IMR-90 (cell line): ENCODE measurements around the gene ITGB2. TPM values are rescaled to one million over a fixed set of nuclear protein-coding genes. Genes with fewer than 3 reads are reported as not detected.

Experiments
- ATAC-seq: fragments of 200-7000 bp; cut with Tn5 transposase; 2 replicates; pipeline ENCODE4 v1.9.1; 2020; ENCODE audit warnings: low read depth, mild to moderate bottlenecking, moderate library complexity
- BruUV-seq: library from RNA; stranded (reverse); fragments of 400-500 nt; replicated peaks from 2 replicates; lab custom pipeline; 2021; lab: Mats Ljungman, UMichigan
- CTCF ChIA-PET: fragments of 300-600 bp; formaldehyde crosslinking; extraction: SDS; loops from one replicate; lab custom pipeline; 2021; ENCODE audit warnings: antibody characterized with exemption; lab: Yijun Ruan, JAX
- POLR2A ChIA-PET: fragments of 300-600 bp; sonication (Branson Sonifier 250); formaldehyde crosslinking; loops from one replicate; lab custom pipeline; 2022; ENCODE audit warnings: antibody characterized with exemption; ENCODE audit not compliant: unreplicated experiment; lab: Charles Lee
- DNase-seq: peaks from one replicate; pipeline ENCODE4 v3.0.0; 2013
- H2AFZ ChIP-seq: replicated peaks from 2 replicates; pipeline ENCODE3; 2013; ENCODE audit warnings: low read length, mild to moderate bottlenecking; ENCODE audit not compliant: poor library complexity
- H2AK5ac ChIP-seq: 2 replicates; pipeline ENCODE4 v1.6.1; 2013; ENCODE audit warnings: low read depth, low read length, inconsistent platforms
- H2AK9ac ChIP-seq: replicated peaks from 2 replicates; pipeline ENCODE3; 2013; ENCODE audit warnings: mild to moderate bottlenecking, low read depth, low read length, moderate library complexity; ENCODE audit not compliant: poor library complexity
- H2BK120ac ChIP-seq: 2 replicates; pipeline ENCODE4 v1.6.1; 2013; ENCODE audit warnings: low read depth, low read length, inconsistent platforms
- H2BK15ac ChIP-seq: 3 replicates; pipeline ENCODE4 v1.6.1; 2013; ENCODE audit warnings: low read depth, low read length, inconsistent platforms
- H2BK20ac ChIP-seq: 2 replicates; pipeline ENCODE4 v1.6.1; 2013; ENCODE audit warnings: low read depth, mild to moderate bottlenecking, inconsistent platforms, low read length, moderate library complexity
- H2BK5ac ChIP-seq: 2 replicates; pipeline ENCODE4 v1.6.1; 2013; ENCODE audit warnings: mild to moderate bottlenecking, low read depth, low read length, inconsistent platforms; ENCODE audit not compliant: poor library complexity, severe bottlenecking
- H3K14ac ChIP-seq: replicated peaks from 2 replicates; pipeline ENCODE4 v1.6.1; 2013; ENCODE audit warnings: low read depth, low read length, inconsistent platforms
- H3K18ac ChIP-seq: 2 replicates; pipeline ENCODE4 v1.6.1; 2013; ENCODE audit warnings: low read depth, low read length, control low read depth
- H3K23ac ChIP-seq: 2 replicates; pipeline ENCODE4 v1.6.1; 2013; ENCODE audit warnings: low read depth, low read length, inconsistent platforms
- H3K27ac ChIP-seq: 2 replicates; pipeline ENCODE4 v1.5.1; 2013; ENCODE audit warnings: mild to moderate bottlenecking, control low read depth, low read length; ENCODE audit not compliant: insufficient read depth
- H3K27me3 ChIP-seq: 2 replicates; pipeline ENCODE4 v1.6.1; 2013; ENCODE audit warnings: low read length; ENCODE audit not compliant: control insufficient read depth, insufficient read depth
- H3K36me3 ChIP-seq: 2 replicates; pipeline ENCODE4 v1.6.1; 2013; ENCODE audit warnings: low read length, mixed read lengths; ENCODE audit not compliant: control insufficient read depth, insufficient read depth
- H3K4ac ChIP-seq: 2 replicates; pipeline ENCODE4 v1.6.1; 2013; ENCODE audit warnings: low read depth, low read length, inconsistent platforms
- H3K4me1 ChIP-seq: 2 replicates; pipeline ENCODE4 v1.6.1; 2013; ENCODE audit warnings: low read length, mixed read lengths; ENCODE audit not compliant: control insufficient read depth, insufficient read depth
- H3K4me2 ChIP-seq: 2 replicates; pipeline ENCODE4 v1.6.1; 2013; ENCODE audit warnings: low read depth, mild to moderate bottlenecking, control low read depth, low read length, moderate library complexity
- H3K4me3 ChIP-seq: 2 replicates; pipeline ENCODE4 v1.5.1; 2013; ENCODE audit warnings: low read depth, mild to moderate bottlenecking, control low read depth, low read length, moderate library complexity; ENCODE audit not compliant: insufficient read depth
- H3K56ac ChIP-seq: 2 replicates; pipeline ENCODE4 v1.6.1; 2013; ENCODE audit warnings: low read length, inconsistent platforms; ENCODE audit not compliant: insufficient read depth; ENCODE audit errors: extremely low read depth
- H3K79me1 ChIP-seq, 2 experiments: 2 replicates each; pipeline ENCODE4 v1.6.1; 2013; ENCODE audit warnings: low read length in 2 of 2, inconsistent platforms in 1 of 2, low read depth in 1 of 2
- H3K9ac ChIP-seq: 2 replicates; pipeline ENCODE4 v1.6.1; 2013; ENCODE audit warnings: low read depth, low read length, control low read depth
- H3K9me1 ChIP-seq: 2 replicates; pipeline ENCODE4 v1.6.1; 2013; ENCODE audit warnings: low read length, inconsistent platforms; ENCODE audit not compliant: insufficient read depth
- H3K9me3 ChIP-seq: 2 replicates; pipeline ENCODE4 v1.6.1; 2013; ENCODE audit warnings: low read length; ENCODE audit not compliant: control insufficient read depth, insufficient read depth
- H4K20me1 ChIP-seq: 2 replicates; pipeline ENCODE4 v1.6.1; 2013; ENCODE audit warnings: low read length, inconsistent platforms; ENCODE audit not compliant: insufficient read depth
- H4K5ac ChIP-seq: 2 replicates; pipeline ENCODE4 v1.6.1; 2013; ENCODE audit warnings: mild to moderate bottlenecking, low read depth, low read length, control low read depth
- H4K8ac ChIP-seq, 2 experiments: 2 replicates each; pipeline ENCODE4 v1.6.1; 2013; ENCODE audit warnings: low read depth in 2 of 2, low read length in 2 of 2, control low read depth in 1 of 2, inconsistent platforms in 1 of 2
- H4K91ac ChIP-seq: 2 replicates; pipeline ENCODE4 v1.6.1; 2013; ENCODE audit warnings: low read depth, low read length, inconsistent platforms; ENCODE audit not compliant: insufficient read depth
- CTCF ChIP-seq: conservative IDR thresholded peaks from 2 replicates; pipeline ENCODE4 v1.5.1; 2012; ENCODE audit warnings: mild to moderate bottlenecking, low read depth, low read length, improper control_type of control experiment
- FOS ChIP-seq: fragments of 150-350 bp; IDR thresholded peaks from 2 replicates; pipeline ENCODE4 v1.6.1; 2016; ENCODE audit warnings: low read depth, low read length
- MXI1 ChIP-seq: IDR thresholded peaks from 2 replicates; pipeline ENCODE4 v1.6.1; 2012; ENCODE audit warnings: low read depth, mild to moderate bottlenecking, low read length, moderate library complexity, borderline replicate concordance
- SMC3 ChIP-seq: fragments of 150-350 bp; IDR thresholded peaks from 2 replicates; pipeline ENCODE4 v1.6.1; 2016; ENCODE audit warnings: low read depth, mild to moderate bottlenecking, antibody characterized with exemption, low read length, moderate library complexity
- WGBS, 2 experiments: methylation state at CpG; one replicate each; pipeline versions ENCODE4 v1.1.5 to v1.1.7; 2013; ENCODE audit warnings: missing lambda C conversion rate in 2 of 2; ENCODE audit not compliant: insufficient read length in 1 of 2; ENCODE audit errors: extremely low coverage in 2 of 2; 5-methylcytosine and 5-hydroxymethylcytosine counted together
- dilution Hi-C: fragments of 300-500 bp; cut with HindIII; formaldehyde crosslinking; loops from one replicate; pipeline ENCODE4 v1.14.3; 2018; ENCODE audit warnings: low sequenced_read_pairs; ENCODE audit not compliant: unreplicated experiment
- in situ Hi-C: fragments of 300-500 bp; cut with MboI; formaldehyde crosslinking; loops from 3 replicates; pipeline ENCODE4 v1.14.3; 2019; ENCODE audit warnings: low sequenced_read_pairs, inconsistent platforms, mixed read lengths
- intact Hi-C: fragments of 100-400 bp; cut with micrococcal nuclease; formaldehyde crosslinking; loops from 2 replicates; pipeline ENCODE4 v1.10.0; 2022
- polyA plus RNA-seq, 3 experiments: library from polyadenylated mRNA; depleted of rRNA; stranded (reverse); fragments of >200 nt; gene quantifications; 2 replicates each; pipeline ENCODE4 v1.2.3, GENCODE V29; 2012; ENCODE audit warnings: low replicate concordance in 1 of 3
- total RNA-seq: library from RNA; depleted of rRNA; stranded (reverse); fragments of >200 nt; gene quantifications from 2 replicates; pipeline ENCODE4 v1.2.3, GENCODE V29; 2012

ITGB2 gene
- total and polyA plus RNA-seq, 2 of the 4 experiments (the other 2 are of a cell fraction), result 0.14 TPM; not detected in 1

GRCh38 chr21:44867999-44868700 lies 52.5 kb downstream of the ITGB2 start:
- H2AFZ ChIP-seq, result no peak overlapping the region
- peaks cover 98% of the 10 kb centered on the region for H4K20me1 ChIP-seq
- intact Hi-C loops (no loop called here), in situ Hi-C loops (no loop called here), dilution Hi-C loops (no loop called here)
- TF ChIP-seq FOS, result no peak
- no peak for TF ChIP-seq MXI1
- TF ChIP-seq SMC3, result no peak
- TF ChIP-seq CTCF, result no peak
- H3K9ac ChIP-seq, result no peak overlapping the region
- no peak overlapping the region for H3K56ac ChIP-seq
- H2BK120ac ChIP-seq, result peak overlapping the region; percentile 76; the same call in 1 of the 2 replicates
- H3K4me1 ChIP-seq, result peaks cover 41% of the 10 kb centered on the region
- no TSS peak for BruUV-seq
- no peak overlapping the region for H3K18ac ChIP-seq
- peaks cover 27% of the 10 kb centered on the region for H3K36me3 ChIP-seq
- peaks cover 51% of the 10 kb centered on the region for H3K9me1 ChIP-seq
- peak overlapping the region; percentile 84 for H3K14ac ChIP-seq
- H3K27ac ChIP-seq, result peak overlapping the region; percentile 16; the same call in 1 of the 2 replicates
- no peak overlapping the region for H4K5ac ChIP-seq
- peak overlapping the region; percentile 73 for H2BK20ac ChIP-seq
- H2AK5ac ChIP-seq, result peak overlapping the region; percentile 48; the same call in 1 of the 2 replicates
- peak overlapping the region; percentile 89; the same call in 2 of the 3 replicates for H2BK15ac ChIP-seq
- peak overlapping the region; percentile 57; the same call in 1 of the 2 replicates for H3K23ac ChIP-seq
- CTCF ChIA-PET, result no interaction called here
- no peak for ATAC-seq
- WGBS, 2 experiments, result 100% methylated on average over 1 of the region's 12 CpGs; no CpG with 5 or more reads in 1 of the 2 experiments
- peak overlapping the region in 1 of 2 experiments; percentile 36; a peak in 1 of 4 replicates for H4K8ac ChIP-seq
- H3K27me3 ChIP-seq, result no peaks in the 10 kb centered on the region
- POLR2A ChIA-PET, result no interaction called here
- H3K4me3 ChIP-seq, result no peak overlapping the region
- H4K91ac ChIP-seq, result peak overlapping the region; percentile 70
- DNase-seq, result no peak
- peak overlapping the region; percentile 58 for H2BK5ac ChIP-seq
- H2AK9ac ChIP-seq, result peak overlapping the region; percentile 18
- no peaks in the 10 kb centered on the region for H3K9me3 ChIP-seq
- H3K4ac ChIP-seq, result peak overlapping the region; percentile 81
- no peak overlapping the region for H3K4me2 ChIP-seq
- H3K79me1 ChIP-seq, result peaks cover 14 to 83% of the 10 kb centered on the region in 2 experiments
